OCI-LY3 (cell line): Measurements from ENCODE around the gene DAB2.

ENCODE experiments used
- H2AFZ ChIP-seq: fragments of 200-600, 300-600 bp; shearing (Covaris generic); 2 replicates; pipeline ENCODE4 v1.6.0; 2014; ENCODE audit warnings: antibody characterized with exemption, low read depth, low read length
- H3K27ac ChIP-seq: fragments of 200-600, 300-600 bp; sonication (generic); 2 replicates; pipeline ENCODE4 v1.5.1; 2014; ENCODE audit warnings: mild to moderate bottlenecking, low read length, moderate library complexity, mixed read lengths
- H3K27me3 ChIP-seq: fragments of 200-600, 300-600 bp; sonication (generic); 2 replicates; pipeline ENCODE4 v1.6.1; 2014; ENCODE audit warnings: low read depth, low read length, mixed read lengths
- H3K36me3 ChIP-seq: fragments of 200-600, 300-600 bp; sonication (generic); replicated peaks from 2 replicates; pipeline ENCODE3; 2014; ENCODE audit warnings: low read depth, low read length, mixed read lengths
- H3K4me1 ChIP-seq: fragments of 300-600, 200-600 bp; sonication (generic); 2 replicates; pipeline ENCODE4 v1.6.1; 2014; ENCODE audit warnings: low read length, mixed read lengths
- H3K4me2 ChIP-seq: fragments of 200-600, 300-600 bp; sonication (generic); 2 replicates; pipeline ENCODE4 v1.6.1; 2014; ENCODE audit warnings: low read length, mixed read lengths
- H3K4me3 ChIP-seq: fragments of 300-600, 200-600 bp; sonication (generic); 2 replicates; pipeline ENCODE4 v1.5.1; 2014; ENCODE audit warnings: antibody characterized with exemption, mild to moderate bottlenecking, low read length, moderate library complexity
- H3K79me2 ChIP-seq: fragments of 300-600, 200-600 bp; shearing (Covaris generic); 2 replicates; pipeline ENCODE4 v1.6.1; 2014; ENCODE audit warnings: mild to moderate bottlenecking, low read length, mixed read lengths
- H3K9ac ChIP-seq: fragments of 300-600, 200-600 bp; shearing (Covaris generic); 2 replicates; pipeline ENCODE4 v1.6.0; 2014; ENCODE audit warnings: mild to moderate bottlenecking, low read length, moderate library complexity
- H3K9me3 ChIP-seq: fragments of 200-600, 300-600 bp; shearing (Covaris generic); 2 replicates; pipeline ENCODE4 v1.6.1; 2014; ENCODE audit warnings: low read length, mixed read lengths; ENCODE audit not compliant: insufficient read depth
- H4K20me1 ChIP-seq: fragments of 200-600, 300-600 bp; sonication (generic); 2 replicates; pipeline ENCODE4 v1.6.1; 2016; ENCODE audit warnings: low read length, mixed read lengths; ENCODE audit not compliant: insufficient read depth
- EZH2phosphoT487 ChIP-seq: fragments of 200-600 bp; shearing (Covaris generic); IDR thresholded peaks from 2 replicates; pipeline ENCODE4 v1.6.1; 2018; ENCODE audit warnings: antibody characterized with exemption, mixed run types, low read depth
- TF ChIP-seq, protein P1 (sequence below): fragments of 200-600, 300-600 bp; sonication (generic); IDR thresholded peaks from 2 replicates; pipeline ENCODE4 v1.5.1; 2014; ENCODE audit warnings: antibody characterized with exemption, low read length, low read depth

The DAB2 gene

DNA sequence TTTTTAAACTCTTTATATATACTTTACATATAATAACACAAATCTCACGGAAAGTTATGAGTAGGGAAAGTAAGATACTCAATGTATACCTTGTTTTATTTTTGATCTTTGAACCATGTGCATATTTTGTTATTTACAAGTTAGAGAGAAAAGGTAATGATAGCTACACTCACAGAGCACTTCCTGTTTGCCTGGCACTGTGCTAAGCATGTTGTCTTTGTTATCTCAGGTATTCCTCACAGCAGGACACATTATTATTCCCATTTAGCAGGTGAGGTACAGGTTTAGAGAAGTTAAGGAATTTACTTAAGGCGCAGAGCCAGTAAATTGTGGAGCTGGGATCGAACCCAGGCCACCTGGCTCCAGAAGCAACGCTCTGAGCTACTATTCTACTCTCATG lies 63.5 kb downstream of the DAB2 start:
- H3K9me3 ChIP-seq = no peaks in the 10 kb centered on the region
- no peaks in the 10 kb centered on the region for H3K36me3 ChIP-seq
- H3K27me3 ChIP-seq = no peaks in the 10 kb centered on the region
- H3K27ac ChIP-seq = no peak overlapping the region
- H3K9ac ChIP-seq = no peak overlapping the region
- H3K79me2 ChIP-seq = no peaks in the 10 kb centered on the region
- no peak overlapping the region for H2AFZ ChIP-seq
- H3K4me1 ChIP-seq = peaks cover 5% of the 10 kb centered on the region
- H4K20me1 ChIP-seq = no peaks in the 10 kb centered on the region
- H3K4me3 ChIP-seq = no peak overlapping the region
- TF ChIP-seq EZH2phosphoT487 = no peak
- TF ChIP-seq, protein P1, sequence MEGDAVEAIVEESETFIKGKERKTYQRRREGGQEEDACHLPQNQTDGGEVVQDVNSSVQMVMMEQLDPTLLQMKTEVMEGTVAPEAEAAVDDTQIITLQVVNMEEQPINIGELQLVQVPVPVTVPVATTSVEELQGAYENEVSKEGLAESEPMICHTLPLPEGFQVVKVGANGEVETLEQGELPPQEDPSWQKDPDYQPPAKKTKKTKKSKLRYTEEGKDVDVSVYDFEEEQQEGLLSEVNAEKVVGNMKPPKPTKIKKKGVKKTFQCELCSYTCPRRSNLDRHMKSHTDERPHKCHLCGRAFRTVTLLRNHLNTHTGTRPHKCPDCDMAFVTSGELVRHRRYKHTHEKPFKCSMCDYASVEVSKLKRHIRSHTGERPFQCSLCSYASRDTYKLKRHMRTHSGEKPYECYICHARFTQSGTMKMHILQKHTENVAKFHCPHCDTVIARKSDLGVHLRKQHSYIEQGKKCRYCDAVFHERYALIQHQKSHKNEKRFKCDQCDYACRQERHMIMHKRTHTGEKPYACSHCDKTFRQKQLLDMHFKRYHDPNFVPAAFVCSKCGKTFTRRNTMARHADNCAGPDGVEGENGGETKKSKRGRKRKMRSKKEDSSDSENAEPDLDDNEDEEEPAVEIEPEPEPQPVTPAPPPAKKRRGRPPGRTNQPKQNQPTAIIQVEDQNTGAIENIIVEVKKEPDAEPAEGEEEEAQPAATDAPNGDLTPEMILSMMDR = no peak
- H3K4me2 ChIP-seq = no peak overlapping the region

DNA sequence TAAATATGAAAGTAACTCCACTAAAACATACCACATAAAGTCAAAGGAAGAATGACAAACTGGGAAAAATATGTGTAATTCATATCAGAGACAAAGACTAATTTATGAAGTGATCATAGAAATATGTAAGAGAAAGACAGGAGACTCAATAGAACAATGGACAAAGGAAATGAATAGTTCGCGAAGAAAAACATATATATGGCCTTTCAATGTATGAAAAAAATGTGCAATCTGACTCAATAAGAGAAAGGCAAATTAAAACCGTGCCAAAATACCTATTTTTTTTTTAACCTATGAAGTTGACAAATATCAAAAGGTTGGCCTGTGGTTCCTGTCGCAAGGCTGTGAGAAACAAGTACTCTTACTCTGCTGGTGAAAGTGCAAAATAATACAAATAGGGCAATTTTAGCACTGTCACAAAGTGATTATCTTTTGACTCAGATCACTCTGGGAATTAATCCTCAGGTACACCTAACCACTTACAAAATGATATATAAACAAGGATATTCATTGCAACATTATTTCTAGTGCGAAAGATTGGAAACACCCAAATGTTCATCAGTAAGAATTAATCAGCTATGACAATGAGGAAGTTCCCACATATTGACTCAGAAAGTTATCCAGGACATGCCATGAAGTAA lies 64.2 kb downstream of the DAB2 start:
- TF ChIP-seq EZH2phosphoT487 = no peak
- TF ChIP-seq, protein P1 = no peak
- H3K27me3 ChIP-seq = no peaks in the 10 kb centered on the region
- no peak overlapping the region for H3K9ac ChIP-seq
- no peaks in the 10 kb centered on the region for H4K20me1 ChIP-seq
- peaks cover 5% of the 10 kb centered on the region for H3K4me1 ChIP-seq
- no peak overlapping the region for H2AFZ ChIP-seq
- H3K79me2 ChIP-seq = no peaks in the 10 kb centered on the region
- H3K9me3 ChIP-seq = no peaks in the 10 kb centered on the region
- H3K4me3 ChIP-seq = no peak overlapping the region
- no peak overlapping the region for H3K27ac ChIP-seq
- H3K4me2 ChIP-seq = no peak overlapping the region
- no peaks in the 10 kb centered on the region for H3K36me3 ChIP-seq

DNA sequence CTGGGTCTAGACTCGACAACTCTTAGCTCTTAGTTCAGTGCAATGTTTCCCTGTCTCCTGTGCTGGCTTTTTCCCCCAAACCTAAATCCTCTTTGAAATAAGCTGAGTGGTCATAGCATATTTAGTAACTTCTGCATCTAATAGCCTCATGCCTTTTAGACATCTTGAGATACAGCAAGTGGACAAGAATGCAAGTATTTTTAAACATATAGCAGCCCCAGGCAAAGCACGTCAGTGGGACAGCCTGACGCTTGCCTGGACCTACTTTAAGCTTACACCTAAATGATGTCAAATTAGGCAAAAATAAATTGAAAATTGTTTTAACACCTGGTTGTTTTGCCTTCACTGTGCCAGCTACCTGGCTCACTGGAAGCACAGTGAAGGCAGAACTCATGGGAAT lies 68.5 kb downstream of the DAB2 start:
- peaks cover under 1% of the 10 kb centered on the region; the same call in 1 of the 2 replicates for H3K9me3 ChIP-seq
- no peak overlapping the region for H2AFZ ChIP-seq
- H3K79me2 ChIP-seq = no peaks in the 10 kb centered on the region
- no peak for TF ChIP-seq EZH2phosphoT487
- TF ChIP-seq, protein P1 = no peak
- peaks cover 18% of the 10 kb centered on the region for H3K36me3 ChIP-seq
- no peaks in the 10 kb centered on the region for H4K20me1 ChIP-seq
- peaks cover 31% of the 10 kb centered on the region for H3K4me1 ChIP-seq
- H3K9ac ChIP-seq = no peak overlapping the region
- H3K4me3 ChIP-seq = no peak overlapping the region
- no peak overlapping the region for H3K4me2 ChIP-seq
- H3K27me3 ChIP-seq = no peaks in the 10 kb centered on the region
- H3K27ac ChIP-seq = no peak overlapping the region

DNA sequence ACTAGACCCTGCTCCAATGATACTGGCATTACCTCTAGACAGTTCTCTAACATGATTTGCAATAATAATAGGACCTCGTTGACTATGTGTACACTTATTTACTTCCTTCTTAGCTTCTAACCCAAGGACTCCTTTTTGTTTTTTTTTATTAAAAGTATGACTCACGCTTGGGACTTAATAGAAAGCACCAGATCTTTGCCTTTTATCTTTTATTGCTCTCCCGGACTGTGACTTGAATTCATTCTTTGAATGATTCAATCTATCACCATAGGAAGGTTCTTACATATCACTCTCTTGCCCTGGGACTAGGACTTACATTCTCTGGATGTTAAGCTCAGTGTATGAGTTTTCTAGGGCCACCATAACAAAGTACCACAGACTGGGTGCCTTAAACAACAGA lies 69.5 kb downstream of the DAB2 start:
- H3K27ac ChIP-seq = no peak overlapping the region
- H3K4me1 ChIP-seq = peaks cover 26% of the 10 kb centered on the region
- H2AFZ ChIP-seq = no peak overlapping the region
- peaks cover 5% of the 10 kb centered on the region; the same call in 1 of the 2 replicates for H3K9me3 ChIP-seq
- H3K79me2 ChIP-seq = no peaks in the 10 kb centered on the region
- H3K9ac ChIP-seq = no peak overlapping the region
- H3K4me2 ChIP-seq = no peak overlapping the region
- H3K4me3 ChIP-seq = no peak overlapping the region
- H3K36me3 ChIP-seq = peaks cover 18% of the 10 kb centered on the region
- no peaks in the 10 kb centered on the region for H3K27me3 ChIP-seq
- no peaks in the 10 kb centered on the region for H4K20me1 ChIP-seq
- TF ChIP-seq EZH2phosphoT487 = no peak
- TF ChIP-seq, protein P1 = no peak
